Neuronal stem cell (in vitro differentiated cells): Measurements from ENCODE around the gene EIF4EBP3.

Experiments
- DNase-seq: peaks from one replicate; pipeline ENCODE4 v3.0.0-alpha.2; 2013; ENCODE audit warnings: low spot score
- H2AFZ ChIP-seq: one replicate; pipeline ENCODE4 v1.6.1; 2013; ENCODE audit warnings: mild to moderate bottlenecking, low read length, inconsistent platforms
- H2AK5ac ChIP-seq: 2 replicates; pipeline ENCODE4 v1.6.1; 2013; ENCODE audit warnings: low read depth, mild to moderate bottlenecking, inconsistent platforms, low read length, moderate library complexity, mixed read lengths
- H2BK120ac ChIP-seq: 2 replicates; pipeline ENCODE4 v1.6.1; 2013; ENCODE audit warnings: low read depth, mild to moderate bottlenecking, inconsistent platforms, low read length, moderate library complexity, mixed read lengths
- H2BK12ac ChIP-seq: one replicate; pipeline ENCODE4 v1.6.1; 2013; ENCODE audit warnings: low read length, inconsistent platforms
- H2BK15ac ChIP-seq: 2 replicates; pipeline ENCODE4 v1.6.1; 2013; ENCODE audit warnings: mild to moderate bottlenecking, low read length, inconsistent platforms, mixed read lengths
- H2BK5ac ChIP-seq: one replicate; pipeline ENCODE4 v1.6.1; 2013; ENCODE audit warnings: inconsistent platforms, mild to moderate bottlenecking, low read length, moderate library complexity
- H3K14ac ChIP-seq: one replicate; pipeline ENCODE4 v1.6.1; 2013; ENCODE audit warnings: low read length, inconsistent platforms
- H3K18ac ChIP-seq: 2 replicates; pipeline ENCODE4 v1.6.1; 2013; ENCODE audit warnings: low read length, inconsistent platforms
- H3K23ac ChIP-seq: 2 replicates; pipeline ENCODE4 v1.6.1; 2013; ENCODE audit warnings: low read depth, mild to moderate bottlenecking, mixed read lengths, low read length, inconsistent platforms; ENCODE audit not compliant: poor library complexity
- H3K27ac ChIP-seq: replicated peaks from 3 replicates; pipeline ENCODE4 v1.5.1; 2013; ENCODE audit warnings: low read length, inconsistent platforms
- H3K27me3 ChIP-seq, 3 experiments: 2 replicates each; pipeline ENCODE4 v1.6.1; 2013; ENCODE audit warnings: low read length in 3 of 3, mild to moderate bottlenecking in 2 of 3, inconsistent platforms in 1 of 3, low read depth in 1 of 3, mixed read lengths in 1 of 3, moderate library complexity in 1 of 3; ENCODE audit not compliant: control insufficient read depth in 3 of 3, insufficient read depth in 3 of 3
- H3K36me3 ChIP-seq, 2 donors: replicated peaks in 1 of 2; 2 replicates each; pipeline ENCODE4 v1.6.1; 2013; ENCODE audit warnings: low read length in 2 of 2; ENCODE audit not compliant: control insufficient read depth in 2 of 2, insufficient read depth in 2 of 2
- H3K4ac ChIP-seq: 2 replicates; pipeline ENCODE4 v1.6.1; 2013; ENCODE audit warnings: inconsistent platforms, mild to moderate bottlenecking, low read length, moderate library complexity
- H3K4me1 ChIP-seq, 2 donors: 1 replicate in 1 of 2; 2 replicates in 1 of 2; pipeline ENCODE4 v1.6.1; 2013; ENCODE audit warnings: low read length in 2 of 2, low read depth in 1 of 2; ENCODE audit not compliant: control insufficient read depth in 2 of 2, insufficient read depth in 1 of 2
- H3K4me2 ChIP-seq: one replicate; pipeline ENCODE4 v1.6.1; 2013; ENCODE audit warnings: mild to moderate bottlenecking, low read length, inconsistent platforms; ENCODE audit not compliant: insufficient read depth, poor library complexity, severe bottlenecking
- H3K4me3 ChIP-seq, 2 donors: 2 replicates each; pipeline ENCODE4 v1.5.1; 2013; ENCODE audit warnings: low read length in 2 of 2, mild to moderate bottlenecking in 2 of 2, inconsistent platforms in 1 of 2, moderate library complexity in 1 of 2
- H3K79me1 ChIP-seq: one replicate; pipeline ENCODE4 v1.6.1; 2013; ENCODE audit warnings: low read depth, mild to moderate bottlenecking, inconsistent platforms, low read length, moderate library complexity
- H3K9ac ChIP-seq: one replicate; pipeline ENCODE4 v1.6.1; 2013; ENCODE audit warnings: mild to moderate bottlenecking, low read depth, low read length, inconsistent platforms; ENCODE audit not compliant: poor library complexity
- H3K9me3 ChIP-seq, 2 donors: replicated peaks in 1 of 2; 2 replicates each; pipeline versions ENCODE3 to v1.6.1; 2013; ENCODE audit warnings: low read length in 2 of 2, mild to moderate bottlenecking in 2 of 2, inconsistent platforms in 1 of 2, low read depth in 1 of 2, mixed read lengths in 1 of 2, moderate library complexity in 1 of 2; ENCODE audit not compliant: control insufficient read depth in 2 of 2, insufficient read depth in 1 of 2
- H4K8ac ChIP-seq: one replicate; pipeline ENCODE4 v1.6.1; 2013; ENCODE audit warnings: low read depth, mild to moderate bottlenecking, inconsistent platforms, low read length, moderate library complexity
- H4K91ac ChIP-seq: one replicate; pipeline ENCODE4 v1.6.1; 2013; ENCODE audit warnings: low read length, low read depth, mild to moderate bottlenecking, inconsistent platforms; ENCODE audit not compliant: poor library complexity
- WGBS, 2 donors: extraction: QIAGEN DNeasy Blood & Tissue Kit; methylation state at CpG; one replicate each; pipeline ENCODE4 v1.1.7; 2013; ENCODE audit warnings: missing lambda C conversion rate in 2 of 2, mixed read lengths in 1 of 2; ENCODE audit not compliant: insufficient read length in 2 of 2, insufficient replicate concordance in 1 of 2; ENCODE audit errors: extremely low coverage in 2 of 2; 5-methylcytosine and 5-hydroxymethylcytosine counted together

Gene EIF4EBP3

DNA sequence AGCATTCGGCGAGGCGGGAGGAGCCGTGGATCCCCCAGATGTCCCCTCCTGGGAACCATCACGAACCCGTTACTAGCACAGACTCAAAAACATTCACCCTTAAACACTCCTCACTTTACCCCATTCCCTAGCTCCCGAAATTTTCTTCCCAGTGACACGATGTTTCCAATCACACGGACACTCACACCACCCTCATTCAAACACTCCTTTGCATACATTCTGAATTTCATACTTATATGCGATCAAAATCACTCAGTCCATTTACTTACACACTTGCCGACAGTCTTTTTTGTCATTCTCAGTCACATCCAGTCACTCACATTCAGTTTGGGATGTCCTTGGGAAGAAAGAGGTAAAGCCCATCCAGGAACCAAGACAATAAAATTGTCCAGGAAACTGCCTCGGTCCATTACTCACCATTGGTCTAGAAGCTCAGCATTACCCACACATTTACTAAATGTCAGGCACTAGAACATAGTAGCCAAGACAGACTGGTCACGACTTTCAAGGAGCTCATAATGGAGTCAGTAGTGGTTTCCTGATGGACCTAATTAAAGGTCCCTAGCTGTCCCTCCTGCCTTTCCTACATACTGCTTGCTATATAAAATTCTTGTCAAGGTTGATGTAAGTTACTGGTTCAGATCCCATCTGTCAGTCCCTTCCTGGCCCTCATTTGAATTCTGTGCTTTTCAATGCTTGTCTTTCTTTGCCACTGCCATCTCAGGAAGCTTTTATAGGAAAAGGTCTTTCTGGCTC lies 17.7 kb downstream of the EIF4EBP3 start:
- Histone ChIP-seq H3K9me3 (no peaks in the 10 kb centered on the region), H3K27me3 (no peaks in the 10 kb centered on the region), H4K8ac (no peak overlapping the region), H3K9ac (peak overlapping the region; percentile 71), H3K27ac (no peak overlapping the region), H3K36me3 (peaks cover 24 to 51% of the 10 kb centered on the region in 2 donors), H3K23ac (peak overlapping the region; percentile 99), H2BK15ac (no peak overlapping the region), H3K4ac (no peak overlapping the region), H2BK12ac (no peak overlapping the region), H3K79me1 (peaks cover 3% of the 10 kb centered on the region), H4K91ac (no peak overlapping the region), H3K18ac (peak overlapping the region; percentile 82), H2BK120ac (no peak overlapping the region), H3K4me1 (peaks cover 6% of the 10 kb centered on the region in 2 donors), H3K4me2 (peak overlapping the region; percentile 65), H3K4me3 (peak overlapping the region; percentile 73 to 85), H2BK5ac (no peak overlapping the region), H3K14ac (no peak overlapping the region), H2AFZ (peak overlapping the region; percentile 84), H2AK5ac (no peak overlapping the region)
- no peak for DNase-seq
- WGBS, 2 donors = no CpG with 5 or more reads among the region's 13 CpGs

DNA sequence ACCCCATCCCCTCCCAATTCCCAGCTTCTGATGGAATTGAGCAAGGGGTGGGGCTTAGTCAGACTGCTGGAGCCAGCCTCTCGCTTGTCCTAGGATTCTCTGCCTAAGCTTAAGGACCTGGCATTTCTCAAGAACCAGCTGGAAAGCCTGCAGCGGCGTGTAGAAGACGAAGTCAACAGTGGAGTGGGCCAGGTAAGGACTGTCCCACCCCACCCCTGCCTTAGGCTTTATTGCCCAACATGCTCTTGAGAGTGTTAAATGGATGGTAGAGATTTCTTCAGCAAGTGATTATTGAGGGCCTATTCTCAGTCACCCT lies 18.3 kb downstream of the EIF4EBP3 start:
- Histone ChIP-seq H3K9ac (no peak overlapping the region), H3K27me3 (no peaks in the 10 kb centered on the region), H2BK12ac (no peak overlapping the region), H4K91ac (no peak overlapping the region), H3K9me3 (no peaks in the 10 kb centered on the region), H3K4ac (no peak overlapping the region), H2AK5ac (no peak overlapping the region), H2BK120ac (no peak overlapping the region), H3K27ac (no peak overlapping the region), H2BK15ac (no peak overlapping the region), H3K4me3 (peak overlapping the region in 1 of 2 donors; percentile 73), H3K4me2 (no peak overlapping the region), H3K23ac (no peak overlapping the region), H2BK5ac (no peak overlapping the region), H3K4me1 (peaks cover 6% of the 10 kb centered on the region in 2 donors), H3K14ac (no peak overlapping the region), H2AFZ (no peak overlapping the region), H4K8ac (no peak overlapping the region), H3K79me1 (peaks cover 3% of the 10 kb centered on the region), H3K18ac (no peak overlapping the region), H3K36me3 (peaks cover 24 to 48% of the 10 kb centered on the region in 2 donors)
- DNase-seq = no peak
- no CpG with 5 or more reads among the region's 4 CpGs for WGBS, 2 donors

DNA sequence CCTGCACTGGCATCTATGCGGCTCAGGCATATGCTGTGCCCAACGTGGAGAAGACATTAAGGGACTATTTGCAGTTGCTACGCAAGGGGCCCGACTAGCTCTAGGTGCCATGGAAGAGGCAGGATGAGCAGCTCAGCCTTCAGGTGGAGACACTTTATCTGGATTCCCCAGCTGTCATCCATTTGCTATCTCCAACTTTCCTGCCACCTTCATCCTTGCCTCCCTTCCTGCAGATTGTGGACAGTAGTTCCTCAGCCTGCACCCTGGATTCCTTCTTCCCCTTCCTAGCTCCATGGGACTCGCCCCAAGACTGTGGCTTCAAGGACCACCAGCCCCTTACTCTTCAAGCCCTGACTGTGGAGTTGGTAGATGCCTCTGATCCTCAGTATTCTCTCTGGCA lies 19.2 kb downstream of the EIF4EBP3 start:
- Histone ChIP-seq H2AFZ (no peak overlapping the region), H3K14ac (no peak overlapping the region), H3K27ac (no peak overlapping the region), H3K79me1 (peaks cover 3% of the 10 kb centered on the region), H3K4me2 (no peak overlapping the region), H3K27me3 (no peaks in the 10 kb centered on the region), H3K36me3 (peaks cover 23 to 41% of the 10 kb centered on the region in 2 donors), H3K18ac (no peak overlapping the region), H3K9ac (no peak overlapping the region), H2BK15ac (no peak overlapping the region), H4K8ac (no peak overlapping the region), H3K9me3 (no peaks in the 10 kb centered on the region), H2BK12ac (no peak overlapping the region), H3K23ac (no peak overlapping the region), H3K4ac (no peak overlapping the region), H2BK120ac (no peak overlapping the region), H2AK5ac (no peak overlapping the region), H3K4me1 (peaks cover 6% of the 10 kb centered on the region in 2 donors), H4K91ac (no peak overlapping the region), H3K4me3 (no peak overlapping the region), H2BK5ac (no peak overlapping the region)
- WGBS, 2 donors = no CpG with 5 or more reads among the region's 5 CpGs
- no peak for DNase-seq

DNA sequence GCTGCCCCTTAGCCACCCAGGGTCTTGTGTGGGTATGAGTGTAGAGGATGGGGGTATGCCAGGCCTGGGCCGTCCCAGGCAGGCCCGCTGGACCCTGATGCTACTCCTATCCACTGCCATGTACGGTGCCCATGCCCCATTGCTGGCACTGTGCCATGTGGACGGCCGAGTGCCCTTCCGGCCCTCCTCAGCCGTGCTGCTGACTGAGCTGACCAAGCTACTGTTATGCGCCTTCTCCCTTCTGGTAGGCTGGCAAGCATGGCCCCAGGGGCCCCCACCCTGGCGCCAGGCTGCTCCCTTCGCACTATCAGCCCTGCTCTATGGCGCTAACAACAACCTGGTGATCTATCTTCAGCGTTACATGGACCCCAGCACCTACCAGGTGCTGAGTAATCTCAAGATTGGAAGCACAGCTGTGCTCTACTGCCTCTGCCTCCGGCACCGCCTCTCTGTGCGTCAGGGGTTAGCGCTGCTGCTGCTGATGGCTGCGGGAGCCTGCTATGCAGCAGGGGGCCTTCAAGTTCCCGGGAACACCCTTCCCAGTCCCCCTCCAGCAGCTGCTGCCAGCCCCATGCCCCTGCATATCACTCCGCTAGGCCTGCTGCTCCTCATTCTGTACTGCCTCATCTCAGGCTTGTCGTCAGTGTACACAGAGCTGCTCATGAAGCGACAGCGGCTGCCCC lies 19.8 kb downstream of the EIF4EBP3 start:
- Histone ChIP-seq H2BK15ac (no peak overlapping the region), H3K36me3 (peaks cover 21 to 37% of the 10 kb centered on the region in 2 donors), H3K27ac (no peak overlapping the region), H3K4me3 (peak overlapping the region in 1 of 2 donors; percentile 28), H3K9ac (no peak overlapping the region), H3K14ac (no peak overlapping the region), H4K91ac (no peak overlapping the region), H2BK120ac (no peak overlapping the region), H2BK12ac (no peak overlapping the region), H2BK5ac (no peak overlapping the region), H3K18ac (no peak overlapping the region), H4K8ac (no peak overlapping the region), H3K27me3 (no peaks in the 10 kb centered on the region), H3K4me2 (no peak overlapping the region), H2AK5ac (no peak overlapping the region), H3K4me1 (peaks cover 6% of the 10 kb centered on the region in 2 donors), H3K23ac (no peak overlapping the region), H3K4ac (no peak overlapping the region), H3K9me3 (no peaks in the 10 kb centered on the region), H2AFZ (no peak overlapping the region), H3K79me1 (peaks cover 3% of the 10 kb centered on the region)
- no CpG with 5 or more reads among the region's 22 CpGs for WGBS, 2 donors
- DNase-seq = no peak
